NCI-H146 treated with DMSO at 0.1 percent for 48 hours (cell line): ENCODE data around the gene ANG.
A peak's percentile ranks its signal among the peaks of the same experiment; 100 is the strongest.

Source experiments
- DNase-seq: peaks from one replicate; lab custom pipeline; 2025; ENCODE audit not compliant: unreplicated experiment; lab: John Stamatoyannopoulos, UW

ANG gene

GRCh38 chr14:20675669-20676068 is 12.9 kb upstream of the ANG start:
- no peak for DNase-seq

GRCh38 chr14:20676072-20676471 is 12.5 kb upstream of the ANG start:
- DNase-seq: no peak

- no peak for DNase-seq
Measured at GRCh38 chr14:20679907-20680306, 8.7 kb upstream of the ANG start.

- no peak for DNase-seq
Measured at GRCh38 chr14:20680363-20680762, 8.2 kb upstream of the ANG start.

- no peak for DNase-seq
Measured at GRCh38 chr14:20680843-20681347, 7.7 kb upstream of the ANG start.

GRCh38 chr14:20681348-20682126 is 7.0 kb upstream of the ANG start:
- DNase-seq: peak; percentile 43

GRCh38 chr14:20682127-20682434 is 6.5 kb upstream of the ANG start:
- no peak for DNase-seq

- DNase-seq: peak; percentile 54
Measured at GRCh38 chr14:20682435-20683124, 6.0 kb upstream of the ANG start.

- peak; percentile 61 for DNase-seq
Measured at GRCh38 chr14:20683125-20683890, 5.3 kb upstream of the ANG start.

- no peak for DNase-seq
Measured at GRCh38 chr14:20683891-20684661, 4.5 kb upstream of the ANG start, which contains the start of gene RNASE4. Gene RNASE4 (plus strand): TSS chr14:20684560. CDS start chr14:20699372, 14,812 bp downstream.

- no peak for DNase-seq
Measured at GRCh38 chr14:20684662-20685456, 3.7 kb upstream of the ANG start.

- no peak for DNase-seq
Measured at GRCh38 chr14:20686386-20687143, 2.0 kb upstream of the ANG start.

- DNase-seq: no peak
Measured at GRCh38 chr14:20687362-20688166, 1.0 kb upstream of the ANG start.

GRCh38 chr14:20690848-20691640 is 2.5 kb downstream of the ANG start:
- peak; percentile 17 for DNase-seq

GRCh38 chr14:20692116-20692751 is 3.7 kb downstream of the ANG start:
- no peak for DNase-seq

- no peak for DNase-seq
Measured at GRCh38 chr14:20696764-20697163, 8.2 kb downstream of the ANG start.

GRCh38 chr14:20697273-20698017 is 8.9 kb downstream of the ANG start:
- no peak for DNase-seq
